IMR-90 (cell line): ENCODE data around the gene KRT71. TPM values are rescaled to one million over a fixed set of nuclear protein-coding genes. Genes with fewer than 3 reads are reported as not detected.

Experiments used
- ATAC-seq: fragments of 200-7000 bp; cut with Tn5 transposase; 2 replicates; pipeline ENCODE4 v1.9.1; 2020; ENCODE audit warnings: low read depth, mild to moderate bottlenecking, moderate library complexity
- BruUV-seq: library from RNA; stranded (reverse); fragments of 400-500 nt; replicated peaks from 2 replicates; lab custom pipeline; 2021; lab: Mats Ljungman, UMichigan
- CTCF ChIA-PET: fragments of 300-600 bp; formaldehyde crosslinking; extraction: SDS; loops from one replicate; lab custom pipeline; 2021; ENCODE audit warnings: antibody characterized with exemption; lab: Yijun Ruan, JAX
- POLR2A ChIA-PET: fragments of 300-600 bp; sonication (Branson Sonifier 250); formaldehyde crosslinking; loops from one replicate; lab custom pipeline; 2022; ENCODE audit warnings: antibody characterized with exemption; ENCODE audit not compliant: unreplicated experiment; lab: Charles Lee
- DNase-seq: peaks from one replicate; pipeline ENCODE4 v3.0.0; 2013
- H2AFZ ChIP-seq: replicated peaks from 2 replicates; pipeline ENCODE3; 2013; ENCODE audit warnings: low read length, mild to moderate bottlenecking; ENCODE audit not compliant: poor library complexity
- H2AK5ac ChIP-seq: 2 replicates; pipeline ENCODE4 v1.6.1; 2013; ENCODE audit warnings: low read depth, low read length, inconsistent platforms
- H2AK9ac ChIP-seq: replicated peaks from 2 replicates; pipeline ENCODE3; 2013; ENCODE audit warnings: mild to moderate bottlenecking, low read depth, low read length, moderate library complexity; ENCODE audit not compliant: poor library complexity
- H2BK120ac ChIP-seq: 2 replicates; pipeline ENCODE4 v1.6.1; 2013; ENCODE audit warnings: low read depth, low read length, inconsistent platforms
- H2BK15ac ChIP-seq: 3 replicates; pipeline ENCODE4 v1.6.1; 2013; ENCODE audit warnings: low read depth, low read length, inconsistent platforms
- H2BK20ac ChIP-seq: 2 replicates; pipeline ENCODE4 v1.6.1; 2013; ENCODE audit warnings: low read depth, mild to moderate bottlenecking, inconsistent platforms, low read length, moderate library complexity
- H2BK5ac ChIP-seq: 2 replicates; pipeline ENCODE4 v1.6.1; 2013; ENCODE audit warnings: mild to moderate bottlenecking, low read depth, low read length, inconsistent platforms; ENCODE audit not compliant: poor library complexity, severe bottlenecking
- H3K14ac ChIP-seq: replicated peaks from 2 replicates; pipeline ENCODE4 v1.6.1; 2013; ENCODE audit warnings: low read depth, low read length, inconsistent platforms
- H3K18ac ChIP-seq: 2 replicates; pipeline ENCODE4 v1.6.1; 2013; ENCODE audit warnings: low read depth, low read length, control low read depth
- H3K23ac ChIP-seq: 2 replicates; pipeline ENCODE4 v1.6.1; 2013; ENCODE audit warnings: low read depth, low read length, inconsistent platforms
- H3K27ac ChIP-seq: 2 replicates; pipeline ENCODE4 v1.5.1; 2013; ENCODE audit warnings: mild to moderate bottlenecking, control low read depth, low read length; ENCODE audit not compliant: insufficient read depth
- H3K27me3 ChIP-seq: 2 replicates; pipeline ENCODE4 v1.6.1; 2013; ENCODE audit warnings: low read length; ENCODE audit not compliant: control insufficient read depth, insufficient read depth
- H3K36me3 ChIP-seq: 2 replicates; pipeline ENCODE4 v1.6.1; 2013; ENCODE audit warnings: low read length, mixed read lengths; ENCODE audit not compliant: control insufficient read depth, insufficient read depth
- H3K4ac ChIP-seq: 2 replicates; pipeline ENCODE4 v1.6.1; 2013; ENCODE audit warnings: low read depth, low read length, inconsistent platforms
- H3K4me1 ChIP-seq: 2 replicates; pipeline ENCODE4 v1.6.1; 2013; ENCODE audit warnings: low read length, mixed read lengths; ENCODE audit not compliant: control insufficient read depth, insufficient read depth
- H3K4me2 ChIP-seq: 2 replicates; pipeline ENCODE4 v1.6.1; 2013; ENCODE audit warnings: low read depth, mild to moderate bottlenecking, control low read depth, low read length, moderate library complexity
- H3K4me3 ChIP-seq: 2 replicates; pipeline ENCODE4 v1.5.1; 2013; ENCODE audit warnings: low read depth, mild to moderate bottlenecking, control low read depth, low read length, moderate library complexity; ENCODE audit not compliant: insufficient read depth
- H3K56ac ChIP-seq: 2 replicates; pipeline ENCODE4 v1.6.1; 2013; ENCODE audit warnings: low read length, inconsistent platforms; ENCODE audit not compliant: insufficient read depth; ENCODE audit errors: extremely low read depth
- H3K79me1 ChIP-seq, 2 experiments: 2 replicates each; pipeline ENCODE4 v1.6.1; 2013; ENCODE audit warnings: low read length in 2 of 2, inconsistent platforms in 1 of 2, low read depth in 1 of 2
- H3K9ac ChIP-seq: 2 replicates; pipeline ENCODE4 v1.6.1; 2013; ENCODE audit warnings: low read depth, low read length, control low read depth
- H3K9me1 ChIP-seq: 2 replicates; pipeline ENCODE4 v1.6.1; 2013; ENCODE audit warnings: low read length, inconsistent platforms; ENCODE audit not compliant: insufficient read depth
- H3K9me3 ChIP-seq: 2 replicates; pipeline ENCODE4 v1.6.1; 2013; ENCODE audit warnings: low read length; ENCODE audit not compliant: control insufficient read depth, insufficient read depth
- H4K20me1 ChIP-seq: 2 replicates; pipeline ENCODE4 v1.6.1; 2013; ENCODE audit warnings: low read length, inconsistent platforms; ENCODE audit not compliant: insufficient read depth
- H4K5ac ChIP-seq: 2 replicates; pipeline ENCODE4 v1.6.1; 2013; ENCODE audit warnings: mild to moderate bottlenecking, low read depth, low read length, control low read depth
- H4K8ac ChIP-seq, 2 experiments: 2 replicates each; pipeline ENCODE4 v1.6.1; 2013; ENCODE audit warnings: low read depth in 2 of 2, low read length in 2 of 2, control low read depth in 1 of 2, inconsistent platforms in 1 of 2
- H4K91ac ChIP-seq: 2 replicates; pipeline ENCODE4 v1.6.1; 2013; ENCODE audit warnings: low read depth, low read length, inconsistent platforms; ENCODE audit not compliant: insufficient read depth
- BHLHE40 ChIP-seq: fragments of 150-350 bp; IDR thresholded peaks from 2 replicates; pipeline ENCODE4 v1.6.1; 2016; ENCODE audit warnings: mild to moderate bottlenecking, low read depth, low read length
- CTCF ChIP-seq: conservative IDR thresholded peaks from 2 replicates; pipeline ENCODE4 v1.5.1; 2012; ENCODE audit warnings: mild to moderate bottlenecking, low read depth, low read length, improper control_type of control experiment
- ELK1 ChIP-seq: fragments of 150-350 bp; IDR thresholded peaks from 2 replicates; pipeline ENCODE4 v1.6.1; 2016; ENCODE audit warnings: low read depth, mild to moderate bottlenecking, low read length, moderate library complexity, borderline replicate concordance
- FOS ChIP-seq: fragments of 150-350 bp; IDR thresholded peaks from 2 replicates; pipeline ENCODE4 v1.6.1; 2016; ENCODE audit warnings: low read depth, low read length
- MXI1 ChIP-seq: IDR thresholded peaks from 2 replicates; pipeline ENCODE4 v1.6.1; 2012; ENCODE audit warnings: low read depth, mild to moderate bottlenecking, low read length, moderate library complexity, borderline replicate concordance
- RAD21 ChIP-seq: IDR thresholded peaks from 2 replicates; pipeline ENCODE4 v1.6.1; 2012; ENCODE audit warnings: low read length, improper control_type of control experiment
- RCOR1 ChIP-seq: IDR thresholded peaks from 2 replicates; pipeline ENCODE4 v1.6.1; 2012; ENCODE audit warnings: mild to moderate bottlenecking, low read length, improper control_type of control experiment; ENCODE audit not compliant: insufficient replicate concordance
- RFX5 ChIP-seq: IDR thresholded peaks from 2 replicates; pipeline ENCODE4 v1.8.0; 2012; ENCODE audit warnings: low read depth, mild to moderate bottlenecking, low read length, moderate library complexity
- SMC3 ChIP-seq: fragments of 150-350 bp; IDR thresholded peaks from 2 replicates; pipeline ENCODE4 v1.6.1; 2016; ENCODE audit warnings: low read depth, mild to moderate bottlenecking, antibody characterized with exemption, low read length, moderate library complexity
- USF2 ChIP-seq: fragments of 150-350 bp; IDR thresholded peaks from 2 replicates; pipeline ENCODE4 v1.6.1; 2017; ENCODE audit warnings: mild to moderate bottlenecking, antibody characterized with exemption, low read length, low read depth
- WGBS, 2 experiments: methylation state at CpG; one replicate each; pipeline versions ENCODE4 v1.1.5 to v1.1.7; 2013; ENCODE audit warnings: missing lambda C conversion rate in 2 of 2; ENCODE audit not compliant: insufficient read length in 1 of 2; ENCODE audit errors: extremely low coverage in 2 of 2; 5-methylcytosine and 5-hydroxymethylcytosine counted together
- dilution Hi-C: fragments of 300-500 bp; cut with HindIII; formaldehyde crosslinking; loops from one replicate; pipeline ENCODE4 v1.14.3; 2018; ENCODE audit warnings: low sequenced_read_pairs; ENCODE audit not compliant: unreplicated experiment
- in situ Hi-C: fragments of 300-500 bp; cut with MboI; formaldehyde crosslinking; loops from 3 replicates; pipeline ENCODE4 v1.14.3; 2019; ENCODE audit warnings: low sequenced_read_pairs, inconsistent platforms, mixed read lengths
- intact Hi-C: fragments of 100-400 bp; cut with micrococcal nuclease; formaldehyde crosslinking; loops from 2 replicates; pipeline ENCODE4 v1.10.0; 2022
- polyA plus RNA-seq, 3 experiments: library from polyadenylated mRNA; depleted of rRNA; stranded (reverse); fragments of >200 nt; gene quantifications; 2 replicates each; pipeline ENCODE4 v1.2.3, GENCODE V29; 2012; ENCODE audit warnings: low replicate concordance in 1 of 3
- total RNA-seq: library from RNA; depleted of rRNA; stranded (reverse); fragments of >200 nt; gene quantifications from 2 replicates; pipeline ENCODE4 v1.2.3, GENCODE V29; 2012

The KRT71 gene
- total and polyA plus RNA-seq, 2 of the 4 experiments (the other 2 are of a cell fraction): not detected

- H3K27ac ChIP-seq: no peak within 1 kb of the TSS
- no peaks in the 10 kb centered on the region for H3K36me3 ChIP-seq
- no peak within 1 kb of the TSS for H3K56ac ChIP-seq
- H2BK15ac ChIP-seq: no peak within 1 kb of the TSS
- peaks cover 38% of the 10 kb centered on the region for H3K27me3 ChIP-seq
- no peaks in the 10 kb centered on the region for H3K79me1 ChIP-seq
- POLR2A ChIA-PET: no interaction called here
- no peak within 1 kb of the TSS for H4K5ac ChIP-seq
- no peak within 1 kb of the TSS for H4K8ac ChIP-seq
- no peak within 1 kb of the TSS for H3K4me3 ChIP-seq
- no peak within 1 kb of the TSS for H3K23ac ChIP-seq
- no peak within 1 kb of the TSS for H2AFZ ChIP-seq
- H3K9me3 ChIP-seq: no peaks in the 10 kb centered on the region
- no peak within 1 kb of the TSS for H3K14ac ChIP-seq
- no peak within 1 kb of the TSS for H3K4me2 ChIP-seq
- no peak for DNase-seq
- H4K20me1 ChIP-seq: no peaks in the 10 kb centered on the region; the same call in 1 of the 2 replicates
- H2BK120ac ChIP-seq: no peak within 1 kb of the TSS
- H3K18ac ChIP-seq: no peak within 1 kb of the TSS
- BruUV-seq: no TSS peak
- H2BK5ac ChIP-seq: no peak within 1 kb of the TSS
- no peak within 1 kb of the TSS for H3K4ac ChIP-seq
- dilution Hi-C loops (no loop called here), intact Hi-C loops (no loop called here), in situ Hi-C loops (no loop called here)
- H2AK9ac ChIP-seq: no peak within 1 kb of the TSS
- H3K4me1 ChIP-seq: no peaks in the 10 kb centered on the region
- no peak within 1 kb of the TSS for H3K9ac ChIP-seq
- no peak for ATAC-seq
- CTCF ChIA-PET: interaction anchor here (0.9 kb wide), 1 partner anchor 13 kb away, joined by 3 read pairs; no protein-coding TSS in a partner anchor
- H2AK5ac ChIP-seq: no peak within 1 kb of the TSS
- H2BK20ac ChIP-seq: no peak within 1 kb of the TSS
- H4K91ac ChIP-seq: no peak within 1 kb of the TSS
- no peaks in the 10 kb centered on the region for H3K9me1 ChIP-seq
- TF ChIP-seq BHLHE40 (no peak), CTCF (no peak), SMC3 (no peak), RFX5 (no peak), USF2 (no peak), ELK1 (no peak), RAD21 (no peak), MXI1 (no peak), RCOR1 (no peak), FOS (no peak)
- 79% methylated on average over 7 of the region's 29 CpGs; no CpG with 5 or more reads in 1 of the 2 experiments for WGBS, 2 experiments
Measured at GRCh38 chr12:52519826-52520662, 32.9 kb downstream of the KRT71 start, which contains the start of gene KRT5. Gene KRT5, minus strand, starts transcription at chr12:52520394. Its CDS starts 98 bp downstream, at chr12:52520296.
